ENCODE measurements around the gene AGER. TPM values are rescaled to one million over a fixed set of nuclear protein-coding genes. Genes with fewer than 3 reads are reported as not detected.

AGER gene
- total and polyA plus RNA-seq, 2 donors (not counting 3 experiments of a cell fraction or from before 2014, with no cell fraction given), result 5.1 to 18.5 TPM

DNA sequence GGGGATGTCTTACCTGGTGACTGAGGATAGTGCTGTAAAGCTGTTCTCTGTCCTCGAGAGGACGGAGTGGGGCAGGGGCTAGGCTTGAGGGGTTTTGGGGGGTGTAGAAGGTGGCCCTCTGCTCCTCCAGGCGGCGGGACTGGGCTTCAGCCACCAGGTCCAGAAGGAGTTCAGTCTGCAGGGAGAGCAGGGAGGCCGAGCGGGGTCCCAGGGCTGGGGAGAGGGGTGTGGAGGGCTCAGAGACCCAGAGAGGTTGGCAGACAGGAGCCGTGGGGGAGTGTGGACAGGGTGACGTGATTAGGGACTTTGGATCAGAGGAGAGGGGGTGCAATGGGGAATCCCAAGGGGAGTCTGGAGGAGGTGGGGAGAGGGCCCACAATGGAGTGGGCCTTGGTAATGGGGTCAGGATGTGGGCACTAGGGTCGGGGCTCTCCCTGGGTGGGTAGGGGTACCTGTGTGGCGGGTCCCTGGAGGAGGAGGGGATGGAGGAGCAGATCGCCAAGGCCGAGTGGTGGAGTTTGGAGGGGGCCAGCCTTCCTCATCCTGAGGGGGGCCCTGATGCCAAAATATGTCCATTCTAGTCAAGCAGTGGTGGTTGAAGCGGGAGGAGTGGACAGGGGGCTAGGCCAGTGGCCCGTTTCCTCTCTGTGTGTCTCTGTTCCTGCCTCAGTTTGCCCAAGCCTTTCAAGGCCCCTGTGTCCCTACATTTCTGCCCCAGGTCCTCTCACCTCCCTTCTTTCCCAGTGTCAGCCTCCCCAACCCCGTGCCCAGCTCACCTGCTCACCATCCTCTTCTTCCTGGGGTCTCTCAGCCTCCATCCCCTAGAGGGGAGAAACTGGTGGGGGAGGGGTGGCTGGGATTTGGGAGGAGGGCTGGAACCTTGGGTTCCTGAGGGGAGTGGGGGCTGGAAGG is 7.9 kb upstream of the AGER start:
- no peak overlapping the region for H3K9ac ChIP-seq (replicated peaks; ENCODE audit: extremely low read depth, insufficient read depth, low read length)
- peaks cover 23% of the 10 kb centered on the region for H3K79me2 ChIP-seq (ENCODE audit: control insufficient read depth, insufficient read depth, low read length)
- no TSS peak for BruUV-seq (replicated peaks)
- POLR2A ChIA-PET, result no interaction called here
- TF ChIP-seq POLR2A (IDR thresholded peaks at IDR 0.05; ENCODE audit: low read depth, low read length) (no peak), GATA2 (IDR thresholded peaks at IDR 0.05; ENCODE audit: insufficient read depth, insufficient read length, low read depth, low read length) (no peak), EZH2 (IDR thresholded peaks at IDR 0.05; ENCODE audit: borderline replicate concordance, low read depth, low read length, severe bottlenecking) (no peak), JUN (IDR thresholded peaks at IDR 0.05; ENCODE audit: borderline replicate concordance, insufficient read depth, insufficient read length, low read depth) (no peak), MAX (IDR thresholded peaks at IDR 0.05; ENCODE audit: insufficient read depth, insufficient read length) (no peak), POLR2AphosphoS5 (IDR thresholded peaks at IDR 0.05; ENCODE audit: insufficient read depth, low read depth, low read length) (no peak), FOS (IDR thresholded peaks at IDR 0.05; ENCODE audit: borderline replicate concordance, insufficient read depth, low read length) (no peak), CTCF (IDR thresholded peaks at IDR 0.05; ENCODE audit: extremely low read depth in 1 of 2, insufficient read depth in 1 of 2, low read depth in 1 of 2, low read length in 2 of 2) (no peak), MYC (IDR thresholded peaks at IDR 0.05; ENCODE audit: low read depth, low read length) (no peak)
- peaks cover 50% of the 10 kb centered on the region for H3K4me1 ChIP-seq (ENCODE audit: control insufficient read depth, extremely low read depth, insufficient read depth, low read length)
- H3K9me1 ChIP-seq (replicated peaks; ENCODE audit: control insufficient read depth, extremely low read depth, insufficient read depth, low read length), result no peaks in the 10 kb centered on the region
- H3K4me3 ChIP-seq (replicated peaks in 1 of 3; ENCODE audit: insufficient read depth in 1 of 3, low read depth in 1 of 3, low read length in 3 of 3), result no peak overlapping the region
- no peak overlapping the region for H2AFZ ChIP-seq (ENCODE audit: low read depth, low read length)
- peak overlapping the region; percentile 62 for H3K27ac ChIP-seq (ENCODE audit: insufficient read depth, low read depth, low read length)
- H3K4me2 ChIP-seq (ENCODE audit: insufficient read depth, low read length), result peak overlapping the region; percentile 33
- DNase-seq (ENCODE audit: low read depth, low spot score) (no peak), FAIRE-seq (no peak)
- intact Hi-C loops (cut with micrococcal nuclease) (loop anchor here (10.0 kb wide), 2 partner anchors 147 to 527 kb away; partner anchors contain the start of genes C6orf47, CSNK2B, GPANK1 and LY6G5B), dilution Hi-C loops (cut with MboI; ENCODE audit: extremely low pct_ligation_motif_present, low sequenced_read_pairs) (no loop called here)
- H3K9me3 ChIP-seq (replicated peaks; ENCODE audit: control insufficient read depth, insufficient read depth, low read length), result no peaks in the 10 kb centered on the region
- H4K20me1 ChIP-seq (replicated peaks; ENCODE audit: control insufficient read depth, extremely low read depth, insufficient read depth, low read length), result no peaks in the 10 kb centered on the region
- peaks cover 0 to 10% of the 10 kb centered on the region in 2 experiments for H3K36me3 ChIP-seq (ENCODE audit: control insufficient read depth in 2 of 2, extremely low read depth in 1 of 2, insufficient read depth in 2 of 2, low read length in 2 of 2)
- CTCF ChIA-PET, result interaction anchor here (0.7 to 1.3 kb wide), 5 partner anchors 13 to 77 kb away, joined by 3 to 9 read pairs (median 3); partner anchors contain the start of gene FKBPL
- no peaks in the 10 kb centered on the region for H3K27me3 ChIP-seq (ENCODE audit: control insufficient read depth in 2 of 2, insufficient read depth in 2 of 2, low read length in 2 of 2)

All from endothelial cell of umbilical vein (primary cell).